HG02623 (cell line): ENCODE results near the gene FRMD3.

Experiments used
- ATAC-seq: cut with Tn5 transposase; IDR thresholded peaks from one replicate; pipeline ENCODE4 v1.9.1; 2021; ENCODE audit warnings: moderate library complexity; ENCODE audit not compliant: unreplicated experiment

FRMD3 gene

GRCh38 chr9:83475741-83476140 is 62.5 kb downstream of the FRMD3 start:
- no peak for ATAC-seq

GRCh38 chr9:83474631-83475030 is 63.6 kb downstream of the FRMD3 start:
- ATAC-seq, result no peak

DNA sequence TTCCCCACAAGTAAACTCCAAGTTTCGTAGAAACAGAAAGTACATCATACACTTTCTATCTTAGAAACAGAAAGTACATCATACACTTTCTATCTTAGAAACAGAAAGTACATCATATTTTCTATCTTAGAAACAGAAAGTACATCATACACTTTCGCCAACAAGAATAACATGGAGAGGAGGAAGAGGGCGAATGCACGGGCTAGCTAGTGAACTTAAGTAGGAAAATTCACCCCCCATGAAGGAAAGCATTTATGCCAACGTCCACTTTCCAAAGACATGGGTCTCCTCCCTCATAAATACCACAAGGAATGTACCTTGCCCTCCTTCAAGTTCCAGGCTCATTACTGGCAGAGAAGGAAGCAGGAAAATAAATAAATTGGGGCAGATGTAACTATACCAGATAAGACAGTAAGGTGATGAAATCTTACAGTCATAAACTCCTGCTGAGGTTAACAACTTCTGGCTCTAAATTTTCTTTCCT is 64.7 kb downstream of the FRMD3 start:
- ATAC-seq, result peak; percentile 98

- no peak for ATAC-seq
Measured at GRCh38 chr9:83472764-83473163, 65.4 kb downstream of the FRMD3 start.

GRCh38 chr9:83472221-83472665 is 66.0 kb downstream of the FRMD3 start:
- no peak for ATAC-seq

- no peak for ATAC-seq
Measured at GRCh38 chr9:83471241-83471640, 67.0 kb downstream of the FRMD3 start.

GRCh38 chr9:83469722-83470121 is 68.5 kb downstream of the FRMD3 start:
- no peak for ATAC-seq

- ATAC-seq, result no peak
Measured at GRCh38 chr9:83468821-83469220, 69.4 kb downstream of the FRMD3 start.

- no peak for ATAC-seq
Measured at GRCh38 chr9:83466877-83467276, 71.3 kb downstream of the FRMD3 start.

- no peak for ATAC-seq
Measured at GRCh38 chr9:83466351-83466750, 71.8 kb downstream of the FRMD3 start.

DNA sequence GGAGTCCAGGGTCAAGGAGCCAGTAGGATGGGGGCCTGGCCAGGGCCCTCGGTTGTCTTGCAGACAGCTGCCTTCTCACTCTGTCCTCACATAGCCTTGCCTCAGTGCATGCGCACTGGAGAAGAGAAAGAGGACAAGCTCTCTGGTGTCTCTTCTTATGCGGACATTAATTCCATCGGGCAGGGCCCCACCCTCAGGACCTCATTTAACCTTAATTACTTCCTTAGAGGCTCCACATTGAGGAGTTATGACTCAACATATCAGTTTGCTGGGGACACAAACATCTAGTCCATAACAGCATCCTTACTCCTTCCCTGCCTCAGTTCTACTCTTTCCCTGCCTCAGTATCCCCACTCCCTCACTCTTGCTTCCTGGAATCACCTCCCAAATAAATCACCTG is 78.4 kb downstream of the FRMD3 start:
- ATAC-seq, result no peak

DNA sequence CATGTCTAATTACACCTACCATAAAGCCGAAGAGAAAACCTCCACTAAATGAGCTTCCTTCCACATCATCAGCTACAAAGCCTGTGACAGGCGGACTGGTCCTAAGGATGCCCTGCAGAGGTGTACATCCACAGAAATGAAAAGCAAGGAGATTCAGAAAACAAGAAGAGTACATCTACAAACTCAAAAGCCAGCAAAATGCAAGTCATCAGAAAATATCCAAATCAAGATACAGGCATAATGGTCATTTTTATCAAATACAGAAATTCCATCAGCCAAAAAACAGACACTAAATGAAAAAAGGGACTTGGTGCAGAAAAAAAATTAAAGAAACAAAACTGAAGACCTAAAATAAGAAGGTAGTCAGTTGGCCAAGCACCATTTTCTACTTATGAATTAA is 79.7 kb downstream of the FRMD3 start:
- ATAC-seq, result no peak

DNA sequence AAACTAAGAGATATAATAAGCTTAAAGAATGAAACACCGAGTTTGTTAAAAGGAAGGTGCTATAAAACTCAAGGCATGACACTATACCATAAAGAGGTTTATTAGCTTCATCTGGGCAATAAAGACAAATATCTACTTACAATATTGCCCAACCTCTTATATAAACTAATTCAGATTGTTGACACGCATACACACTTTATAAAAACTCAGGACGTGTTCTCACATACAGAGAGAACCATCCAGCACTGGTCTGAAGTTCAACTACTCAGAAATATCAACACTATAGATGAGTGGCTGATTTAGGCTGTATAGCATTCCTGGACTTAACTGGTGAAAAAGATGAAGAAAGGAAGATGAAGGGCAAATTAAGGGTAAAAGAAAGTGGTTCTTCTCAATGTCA is 81.2 kb downstream of the FRMD3 start:
- no peak for ATAC-seq

DNA sequence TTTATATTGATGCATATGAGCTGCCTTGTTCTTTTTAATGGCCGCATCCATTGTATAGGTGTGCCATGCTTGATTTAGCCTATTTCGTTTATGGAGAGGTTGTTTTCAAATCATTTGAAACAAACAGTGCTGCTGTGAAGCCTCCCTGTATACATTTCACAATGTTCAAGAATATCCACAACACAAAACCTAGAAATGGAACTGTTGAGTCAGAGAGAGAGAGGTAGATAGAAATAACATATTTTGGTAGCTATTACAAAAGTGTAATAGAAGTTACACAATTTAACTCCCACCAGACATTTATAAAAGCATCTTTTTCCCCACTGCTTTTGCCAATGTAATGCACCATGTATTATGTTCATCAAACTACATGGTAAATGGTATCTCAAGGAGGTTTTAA is 82.0 kb downstream of the FRMD3 start:
- no peak for ATAC-seq

DNA sequence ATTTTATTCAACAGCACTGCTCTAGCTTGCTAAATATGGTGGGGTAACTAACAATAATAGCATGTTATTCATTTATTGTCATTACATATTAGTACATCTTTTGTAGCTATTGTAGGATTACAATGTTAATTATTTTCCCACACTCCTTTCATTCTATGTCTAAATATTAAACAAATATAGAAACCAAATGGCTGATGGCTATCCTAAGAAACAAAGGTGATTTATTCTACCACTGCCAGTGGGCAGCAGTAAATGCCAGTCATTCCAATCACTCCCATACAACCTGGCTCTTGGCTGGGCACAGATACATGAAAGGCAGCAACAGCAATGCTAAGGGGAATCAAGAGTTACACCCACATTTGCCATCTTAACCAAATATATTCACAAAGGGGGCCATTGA is 84.1 kb downstream of the FRMD3 start:
- ATAC-seq, result no peak

DNA sequence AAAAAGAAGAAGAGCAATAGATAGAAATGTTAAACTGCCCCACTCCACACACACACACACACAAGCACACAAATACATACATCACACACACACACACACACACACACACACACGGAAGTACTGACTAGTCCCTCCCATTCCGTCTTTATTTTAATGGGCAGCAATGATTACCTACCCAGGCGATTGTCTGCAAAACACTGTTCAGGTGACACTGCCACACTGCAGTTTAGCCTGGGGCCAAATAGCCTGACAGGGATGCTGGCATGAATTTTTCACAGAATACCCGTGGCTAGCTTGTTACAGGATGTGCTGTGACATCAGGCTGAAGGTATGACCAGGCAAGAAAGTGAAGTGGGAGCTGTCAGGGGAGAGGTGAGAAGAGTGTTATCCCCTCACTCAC is 86.9 kb downstream of the FRMD3 start:
- ATAC-seq, result no peak

DNA sequence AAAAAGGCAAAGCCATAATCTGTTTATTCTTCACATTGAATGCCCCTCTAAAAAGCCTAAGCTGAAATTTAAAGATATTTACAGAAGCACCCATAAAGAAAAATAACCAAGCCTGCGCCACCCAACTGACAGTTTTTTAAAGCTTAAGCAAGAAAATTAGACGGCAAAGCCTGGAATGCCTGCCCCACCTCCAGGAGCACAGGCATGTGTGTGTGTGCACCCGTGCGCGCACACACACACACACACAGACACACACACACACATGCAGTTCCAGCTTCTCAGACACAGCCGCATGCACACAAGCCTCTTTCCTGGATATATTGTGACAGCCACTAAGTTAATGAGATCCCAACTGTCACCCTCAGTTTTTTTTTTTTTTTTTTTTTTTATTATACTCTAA is 88.2 kb downstream of the FRMD3 start:
- ATAC-seq, result no peak

DNA sequence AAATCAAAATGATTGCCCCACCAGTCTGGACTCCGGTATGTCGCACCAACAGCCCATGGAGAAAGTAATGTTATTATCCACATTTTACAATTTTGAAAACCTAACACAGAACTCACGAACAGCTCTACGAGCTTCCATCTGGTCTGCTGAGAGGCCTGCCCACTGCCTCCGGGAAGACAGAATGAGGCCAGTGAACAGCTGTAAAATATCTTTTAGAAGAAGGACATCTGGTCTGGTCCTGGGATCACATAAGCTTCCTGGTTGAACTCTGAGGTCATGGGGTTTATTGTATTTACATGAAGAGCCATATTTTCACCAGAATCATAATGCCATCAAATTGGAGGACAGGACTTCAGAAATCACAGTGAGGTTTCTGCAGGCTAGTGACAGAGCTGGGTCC is 89.0 kb downstream of the FRMD3 start:
- no peak for ATAC-seq

DNA sequence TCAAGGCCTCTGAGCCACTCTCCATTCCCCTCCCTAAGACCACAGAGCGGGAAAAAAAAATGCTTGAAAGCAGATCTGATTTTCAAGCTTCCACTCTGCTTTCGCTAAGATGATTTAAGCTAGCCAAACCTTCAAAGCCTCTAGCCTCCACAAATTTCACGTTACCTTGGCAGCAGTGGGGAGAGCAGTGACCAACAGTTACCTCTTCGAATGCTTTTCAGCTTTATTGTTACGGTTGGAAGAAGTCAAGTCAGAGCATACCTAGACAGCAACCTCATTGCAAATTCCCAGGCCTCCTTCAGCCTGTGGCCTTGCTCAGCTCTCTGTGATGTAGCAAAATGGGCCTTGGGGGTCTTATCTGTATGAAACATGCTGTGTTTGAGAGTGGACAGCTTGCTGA is 89.6 kb downstream of the FRMD3 start:
- no peak for ATAC-seq

- no peak for ATAC-seq
Measured at GRCh38 chr9:83447351-83447750, 90.8 kb downstream of the FRMD3 start.

DNA sequence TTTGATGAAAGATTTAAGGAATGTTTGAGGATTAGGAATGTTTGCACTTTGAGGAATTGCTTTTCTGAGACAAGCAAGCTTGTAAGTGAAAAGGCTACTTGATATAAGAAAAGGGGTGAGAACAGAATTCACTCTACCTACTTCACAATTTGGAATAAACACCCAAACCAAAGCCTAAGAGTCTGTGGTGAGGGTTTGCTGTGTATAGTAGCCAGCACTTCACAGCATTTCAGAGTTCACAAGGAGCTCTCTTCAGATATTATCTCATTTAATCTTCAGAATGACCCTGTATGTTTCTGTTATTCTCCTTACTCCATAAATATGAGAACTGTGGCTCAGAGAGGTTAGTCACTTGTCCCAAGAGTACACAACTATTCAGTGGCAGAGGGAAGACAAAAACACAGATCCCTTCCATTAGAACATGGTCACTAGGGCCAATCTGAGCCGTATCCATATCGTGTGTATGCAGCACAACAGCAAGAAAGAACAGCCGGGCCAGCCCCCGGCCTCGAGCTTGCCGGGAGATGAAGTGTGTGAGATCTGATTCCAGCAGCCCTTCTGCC is 92.4 kb downstream of the FRMD3 start:
- no peak for ATAC-seq

DNA sequence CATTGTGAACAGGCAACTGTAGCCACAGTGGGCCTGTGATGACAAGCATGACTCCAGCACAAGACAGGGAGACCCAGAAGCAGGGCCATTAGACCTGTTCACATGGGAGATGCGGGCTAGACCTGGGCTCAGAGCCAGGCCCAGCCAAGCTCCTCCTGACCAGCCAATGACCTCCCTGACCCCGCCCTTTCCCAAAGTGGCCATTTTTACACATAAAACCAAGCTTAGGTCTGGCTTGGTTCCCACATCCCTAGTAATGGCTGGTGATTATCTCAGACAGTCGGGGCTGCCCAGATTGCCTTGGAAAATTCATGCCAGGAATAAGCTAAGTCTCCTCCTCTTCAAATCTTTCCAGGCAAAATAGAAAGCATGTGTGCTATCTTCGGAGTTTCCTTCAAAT is 94.1 kb downstream of the FRMD3 start:
- ATAC-seq, result no peak

- no peak for ATAC-seq
Measured at GRCh38 chr9:83441390-83441789, 96.8 kb downstream of the FRMD3 start.
